Osteoblast (primary cell): Measurements from ENCODE around the gene RIPOR2. TPM values are rescaled to one million over a fixed set of nuclear protein-coding genes. Genes with fewer than 3 reads are reported as not detected.

Source experiments
- DNase-seq: peaks from one replicate; pipeline ENCODE4 v3.0.0; 2011; ENCODE audit warnings: low spot score, mixed read lengths; ENCODE audit not compliant: insufficient read length; ENCODE audit errors: missing footprints
- H2AFZ ChIP-seq: 2 replicates; pipeline ENCODE4 v1.6.0; 2011; ENCODE audit warnings: mild to moderate bottlenecking, low read length
- H3K27ac ChIP-seq: 2 replicates; pipeline ENCODE4 v1.5.1; 2011; ENCODE audit warnings: mild to moderate bottlenecking, low read depth, low read length, moderate library complexity
- H3K27me3 ChIP-seq: 2 replicates; pipeline ENCODE4 v1.6.0; 2012; ENCODE audit warnings: mild to moderate bottlenecking, control low read depth, inconsistent platforms, low read length, moderate library complexity; ENCODE audit not compliant: insufficient read depth
- H3K36me3 ChIP-seq: 2 replicates; pipeline ENCODE4 v1.5.1; 2011; ENCODE audit warnings: mild to moderate bottlenecking, low read length, control low read depth, moderate library complexity; ENCODE audit not compliant: insufficient read depth
- H3K4me1 ChIP-seq: 2 replicates; pipeline ENCODE4 v1.5.1; 2011; ENCODE audit warnings: mild to moderate bottlenecking, low read length, control low read depth, moderate library complexity; ENCODE audit not compliant: insufficient read depth
- H3K4me2 ChIP-seq: 2 replicates; pipeline ENCODE4 v1.6.0; 2011; ENCODE audit warnings: mild to moderate bottlenecking, low read length; ENCODE audit not compliant: insufficient read depth
- H3K4me3 ChIP-seq: fragments of 200-600 bp; sonication (generic); 3 replicates; pipeline ENCODE4 v1.5.1; 2012; ENCODE audit warnings: mild to moderate bottlenecking, low read length, inconsistent platforms; ENCODE audit not compliant: insufficient read depth
- H3K79me2 ChIP-seq: 2 replicates; pipeline ENCODE4 v1.6.0; 2012; ENCODE audit warnings: mild to moderate bottlenecking, low read length, control low read depth, inconsistent platforms; ENCODE audit not compliant: insufficient read depth
- H3K9me3 ChIP-seq: 2 replicates; pipeline ENCODE4 v1.5.1; 2011; ENCODE audit warnings: low read depth, low read length, control low read depth
- H4K20me1 ChIP-seq: 2 replicates; pipeline ENCODE4 v1.6.0; 2012; ENCODE audit warnings: mild to moderate bottlenecking, low read length, control low read depth; ENCODE audit not compliant: insufficient read depth
- total RNA-seq: library from RNA; depleted of rRNA; stranded (reverse); fragments of >200 nt; gene quantifications from 2 replicates; pipeline ENCODE4 v1.2.3, GENCODE V29; 2012
- TF ChIP-seq, protein P1 (sequence below): IDR thresholded peaks from 2 replicates; pipeline ENCODE4 v1.5.1; 2011; ENCODE audit warnings: mild to moderate bottlenecking, low read depth, low read length, moderate library complexity; ENCODE audit errors: extremely low read depth

RIPOR2 gene
- total RNA-seq, 1 donor: 1.4 TPM

DNA sequence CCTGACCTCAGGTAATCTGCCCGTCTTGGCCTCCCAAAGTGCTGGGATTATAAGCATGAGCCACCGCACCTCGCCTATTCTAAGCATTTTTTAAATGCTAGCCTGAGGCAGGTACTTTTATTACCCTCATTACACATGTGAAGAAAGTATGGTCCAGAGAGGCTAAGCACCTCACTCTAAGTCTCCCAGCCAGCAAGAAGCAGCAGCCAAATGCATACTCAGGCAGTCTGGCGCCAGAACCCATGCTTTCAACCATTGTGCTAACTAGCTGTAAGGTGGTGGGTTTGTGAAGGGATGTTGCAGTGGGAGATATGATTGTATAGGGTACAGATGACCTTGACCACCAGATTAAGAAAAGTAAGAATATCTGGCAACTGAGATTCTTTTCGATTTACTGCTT lies 26.1 kb upstream of the RIPOR2 start:
- Histone ChIP-seq H4K20me1 (no peaks in the 10 kb centered on the region), H3K9me3 (no peaks in the 10 kb centered on the region), H3K36me3 (no peaks in the 10 kb centered on the region), H3K27ac (no peak overlapping the region), H3K4me3 (no peak overlapping the region), H3K27me3 (peaks cover 15% of the 10 kb centered on the region), H2AFZ (no peak overlapping the region), H3K4me2 (no peak overlapping the region), H3K79me2 (no peaks in the 10 kb centered on the region), H3K4me1 (no peaks in the 10 kb centered on the region)
- DNase-seq: no peak
- TF ChIP-seq, protein P1, sequence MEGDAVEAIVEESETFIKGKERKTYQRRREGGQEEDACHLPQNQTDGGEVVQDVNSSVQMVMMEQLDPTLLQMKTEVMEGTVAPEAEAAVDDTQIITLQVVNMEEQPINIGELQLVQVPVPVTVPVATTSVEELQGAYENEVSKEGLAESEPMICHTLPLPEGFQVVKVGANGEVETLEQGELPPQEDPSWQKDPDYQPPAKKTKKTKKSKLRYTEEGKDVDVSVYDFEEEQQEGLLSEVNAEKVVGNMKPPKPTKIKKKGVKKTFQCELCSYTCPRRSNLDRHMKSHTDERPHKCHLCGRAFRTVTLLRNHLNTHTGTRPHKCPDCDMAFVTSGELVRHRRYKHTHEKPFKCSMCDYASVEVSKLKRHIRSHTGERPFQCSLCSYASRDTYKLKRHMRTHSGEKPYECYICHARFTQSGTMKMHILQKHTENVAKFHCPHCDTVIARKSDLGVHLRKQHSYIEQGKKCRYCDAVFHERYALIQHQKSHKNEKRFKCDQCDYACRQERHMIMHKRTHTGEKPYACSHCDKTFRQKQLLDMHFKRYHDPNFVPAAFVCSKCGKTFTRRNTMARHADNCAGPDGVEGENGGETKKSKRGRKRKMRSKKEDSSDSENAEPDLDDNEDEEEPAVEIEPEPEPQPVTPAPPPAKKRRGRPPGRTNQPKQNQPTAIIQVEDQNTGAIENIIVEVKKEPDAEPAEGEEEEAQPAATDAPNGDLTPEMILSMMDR: no peak

DNA sequence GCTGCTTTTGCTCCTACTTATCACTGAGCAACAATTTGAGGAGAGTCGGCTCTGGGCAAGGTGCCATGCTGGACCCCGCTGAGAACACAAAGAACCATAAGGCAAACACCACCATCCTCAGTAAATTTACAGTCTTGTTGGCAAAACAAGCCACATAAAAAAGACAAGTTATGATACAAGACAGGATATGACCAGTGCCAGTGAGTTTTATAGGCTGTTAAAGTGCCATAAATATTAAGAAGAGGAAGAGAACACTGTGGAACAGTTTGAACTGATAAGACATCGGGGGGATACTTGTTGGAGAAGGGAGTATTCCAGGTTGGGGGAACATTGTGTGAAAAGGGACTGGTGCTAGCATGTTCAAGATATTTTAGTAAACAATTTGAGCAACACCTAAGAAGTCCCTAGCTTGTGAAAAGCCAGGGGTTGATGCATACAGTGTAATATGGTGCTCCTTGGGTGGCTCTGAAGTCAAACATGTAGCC lies 25.3 kb upstream of the RIPOR2 start:
- TF ChIP-seq, protein P1: no peak
- no peak for DNase-seq

DNA sequence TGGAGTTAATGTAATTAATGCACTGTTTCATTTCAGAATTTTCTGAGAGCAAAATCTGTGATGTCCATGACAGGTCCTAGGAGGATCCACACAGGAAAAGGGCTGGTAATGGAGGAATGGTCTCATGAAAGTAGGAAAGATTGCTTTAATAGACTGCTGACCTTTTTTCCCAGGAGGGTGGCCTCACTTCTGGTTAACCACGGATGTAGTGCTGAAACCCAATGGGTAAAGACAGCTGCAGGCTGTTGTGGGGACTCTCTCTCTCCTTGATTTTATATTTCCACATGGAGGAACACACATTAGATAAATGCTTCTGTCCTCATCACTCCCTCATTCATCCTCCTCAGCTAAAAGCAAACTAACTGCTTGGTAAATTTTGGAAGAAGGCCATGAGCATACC lies 23.6 kb upstream of the RIPOR2 start:
- Histone ChIP-seq H3K4me3 (no peak overlapping the region), H3K9me3 (no peaks in the 10 kb centered on the region), H4K20me1 (no peaks in the 10 kb centered on the region), H3K4me2 (no peak overlapping the region), H3K79me2 (no peaks in the 10 kb centered on the region), H3K36me3 (no peaks in the 10 kb centered on the region), H3K27me3 (peaks cover 15% of the 10 kb centered on the region), H2AFZ (no peak overlapping the region), H3K4me1 (no peaks in the 10 kb centered on the region), H3K27ac (no peak overlapping the region)
- DNase-seq: no peak
- TF ChIP-seq, protein P1: no peak

More for the DNA sequence above, 25.3 kb upstream of the RIPOR2 start:
- Histone ChIP-seq H3K4me3 (no peak overlapping the region), H3K36me3 (no peaks in the 10 kb centered on the region), H3K4me2 (no peak overlapping the region), H2AFZ (no peak overlapping the region), H4K20me1 (no peaks in the 10 kb centered on the region), H3K4me1 (no peaks in the 10 kb centered on the region), H3K27ac (no peak overlapping the region), H3K9me3 (no peaks in the 10 kb centered on the region), H3K79me2 (no peaks in the 10 kb centered on the region), H3K27me3 (peaks cover 15% of the 10 kb centered on the region)

DNA sequence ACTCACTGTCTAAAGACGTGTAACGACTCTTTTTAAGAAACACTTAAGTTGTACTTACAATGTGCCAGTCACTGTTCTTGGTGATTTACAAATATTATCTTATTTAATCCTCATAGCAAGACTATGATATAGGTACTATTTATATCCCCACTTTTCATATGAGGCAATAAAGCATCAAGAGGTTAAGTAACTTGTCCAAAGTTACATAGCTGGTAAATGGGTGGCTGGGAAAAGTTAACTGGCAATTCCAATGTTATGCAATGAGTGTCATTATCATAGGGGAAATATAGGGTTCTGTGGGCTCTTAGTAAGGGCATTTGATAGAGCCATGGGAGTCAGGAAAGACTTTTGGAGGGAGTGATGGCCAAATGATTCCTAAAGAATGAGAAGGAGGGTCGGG lies 21.4 kb upstream of the RIPOR2 start:
- Histone ChIP-seq H3K36me3 (no peaks in the 10 kb centered on the region), H3K4me1 (no peaks in the 10 kb centered on the region), H3K79me2 (no peaks in the 10 kb centered on the region), H4K20me1 (no peaks in the 10 kb centered on the region), H3K27ac (no peak overlapping the region), H3K4me3 (no peak overlapping the region), H3K9me3 (no peaks in the 10 kb centered on the region), H2AFZ (no peak overlapping the region), H3K4me2 (no peak overlapping the region), H3K27me3 (peaks cover 15% of the 10 kb centered on the region)
- TF ChIP-seq, protein P1: no peak
- DNase-seq: no peak
